HFFc6 (cell line): ENCODE results near the gene MYADM. TPM values are rescaled to one million over a fixed set of nuclear protein-coding genes. Genes with fewer than 3 reads are reported as not detected.
A peak's percentile ranks its signal among the peaks of the same experiment; 100 is the strongest.

ENCODE experiments used
- DNase-seq: peaks from one replicate; pipeline ENCODE4 v3.0.0-alpha.2; 2018
- H3K27ac Mint-ChIP-seq: 2 replicates; pipeline ENCODE4 v1.8.0; 2020; ENCODE audit warnings: mild to moderate bottlenecking, mixed read lengths
- H3K27me3 Mint-ChIP-seq: 2 replicates; pipeline ENCODE4 v1.8.0; 2021; ENCODE audit warnings: mild to moderate bottlenecking, moderate library complexity, mixed read lengths; ENCODE audit not compliant: insufficient read depth
- H3K36me3 Mint-ChIP-seq: 2 replicates; pipeline ENCODE4 v1.8.0; 2021; ENCODE audit warnings: low read depth, mixed read lengths
- H3K4me1 Mint-ChIP-seq: 2 replicates; pipeline ENCODE4 v1.8.0; 2020; ENCODE audit warnings: low read depth, mixed read lengths
- H3K4me3 Mint-ChIP-seq: 2 replicates; pipeline ENCODE4 v1.8.0; 2020; ENCODE audit warnings: mild to moderate bottlenecking, moderate library complexity, mixed read lengths
- H3K9me3 Mint-ChIP-seq: 2 replicates; pipeline ENCODE4 v1.8.0; 2020; ENCODE audit warnings: mild to moderate bottlenecking, mixed read lengths
- CTCF ChIP-seq: fragments of 200-600 bp; sonication (generic); IDR thresholded peaks from 2 replicates; pipeline ENCODE4 v1.5.0; 2021; ENCODE audit warnings: antibody characterized with exemption, mild to moderate bottlenecking
- total RNA-seq, 6 experiments: library from RNA; stranded (reverse); fragmentation: NEBNext Ultra II Directional; extraction: Animal tissue kit (Norgen Biotek cat#: 25700); gene quantifications; 2 replicates in 1 of 6; 3 replicates in 5 of 6; pipeline ENCODE4 v1.2.3, GENCODE V29; 2021

Gene MYADM
- total RNA-seq, 6 experiments from 2014 or later: 304 to 350 (median 316) TPM

GRCh38 chr19:53876651-53877224 is 9.1 kb downstream of the MYADM start:
- Mint-ChIP-seq H3K27ac (peak overlapping the region; percentile 37), H3K4me3 (no peak overlapping the region), H3K27me3 (peaks cover 40% of the 10 kb centered on the region), H3K9me3 (no peaks in the 10 kb centered on the region; the same call in 1 of the 2 replicates), H3K4me1 (peaks cover 28% of the 10 kb centered on the region), H3K36me3 (peaks cover 45% of the 10 kb centered on the region)
- DNase-seq: no peak
- no peak for TF ChIP-seq CTCF

- H3K9me3 Mint-ChIP-seq: no peaks in the 10 kb centered on the region; the same call in 1 of the 2 replicates
- 0 out of 2 replicates have a peak overlapping the region, but pooled peaks have one; percentile 0 for H3K4me3 Mint-ChIP-seq
- H3K4me1 Mint-ChIP-seq: peaks cover 27% of the 10 kb centered on the region
- no peak for TF ChIP-seq CTCF
- peaks cover 44% of the 10 kb centered on the region for H3K36me3 Mint-ChIP-seq
- peaks cover 40% of the 10 kb centered on the region for H3K27me3 Mint-ChIP-seq
- peak overlapping the region; percentile 37; the same call in 1 of the 2 replicates for H3K27ac Mint-ChIP-seq
- DNase-seq: peak; percentile 49
These were observed 9.7 kb downstream of the MYADM start for GRCh38 chr19:53877361-53877766.

GRCh38 chr19:53878776-53879139 is 11.1 kb downstream of the MYADM start:
- peak overlapping the region; percentile 66 for H3K27ac Mint-ChIP-seq
- no peaks in the 10 kb centered on the region; the same call in 1 of the 2 replicates for H3K9me3 Mint-ChIP-seq
- H3K4me3 Mint-ChIP-seq: no peak overlapping the region
- peaks cover 32% of the 10 kb centered on the region for H3K36me3 Mint-ChIP-seq
- no peak; the same call in 1 of the 2 replicates for TF ChIP-seq CTCF
- peaks cover 28% of the 10 kb centered on the region for H3K4me1 Mint-ChIP-seq
- peak; percentile 51 for DNase-seq
- peaks cover 36% of the 10 kb centered on the region for H3K27me3 Mint-ChIP-seq

- DNase-seq: peak; percentile 92
- Mint-ChIP-seq H3K4me1 (peaks cover 24% of the 10 kb centered on the region), H3K27ac (peak overlapping the region; percentile 66), H3K4me3 (no peak overlapping the region), H3K36me3 (peaks cover 26% of the 10 kb centered on the region), H3K27me3 (peaks cover 33% of the 10 kb centered on the region), H3K9me3 (no peaks in the 10 kb centered on the region; the same call in 1 of the 2 replicates)
- no peak; the same call in 1 of the 2 replicates for TF ChIP-seq CTCF
These were observed 11.7 kb downstream of the MYADM start for GRCh38 chr19:53879140-53880081.

- no peak for DNase-seq
- Mint-ChIP-seq H3K36me3 (peaks cover 15% of the 10 kb centered on the region), H3K27me3 (peaks cover 38% of the 10 kb centered on the region), H3K4me3 (no peak overlapping the region), H3K9me3 (no peaks in the 10 kb centered on the region), H3K4me1 (peaks cover 17% of the 10 kb centered on the region), H3K27ac (no peak overlapping the region)
- no peak for TF ChIP-seq CTCF
These were observed 13.2 kb downstream of the MYADM start for GRCh38 chr19:53880711-53881481.
